Liver (tissue), 9 donors: ENCODE data around the gene EFCAB7. TPM values are rescaled to one million over a fixed set of nuclear protein-coding genes. Genes with fewer than 3 reads are reported as not detected.
A peak's percentile ranks its signal among the peaks of the same experiment; 100 is the strongest.

Experiments used
- DNase-seq: peaks from one replicate; pipeline ENCODE4 v3.0.0-alpha.2; 2017; ENCODE audit warnings: low spot score
- H3K27ac ChIP-seq, 2 donors: one replicate each; pipeline ENCODE4 v1.7.0; 2013; ENCODE audit warnings: inconsistent platforms in 2 of 2, low read length in 2 of 2, control low read depth in 1 of 2, low read depth in 1 of 2, mild to moderate bottlenecking in 1 of 2
- H3K27me3 ChIP-seq, 4 donors: one replicate each; pipeline versions ENCODE4 v1.6.1 to v1.7.0; 2013; ENCODE audit warnings: low read length in 3 of 4, inconsistent platforms in 1 of 4, mild to moderate bottlenecking in 1 of 4, moderate library complexity in 1 of 4; ENCODE audit not compliant: control insufficient read depth in 4 of 4, insufficient read depth in 4 of 4
- H3K36me3 ChIP-seq, 4 donors: one replicate each; pipeline versions ENCODE4 v1.6.1 to v1.7.0; 2013; ENCODE audit warnings: low read length in 3 of 4, mild to moderate bottlenecking in 3 of 4, low read depth in 1 of 4, moderate library complexity in 1 of 4; ENCODE audit not compliant: control insufficient read depth in 4 of 4, insufficient read depth in 3 of 4
- H3K4me1 ChIP-seq, 4 donors: one replicate each; pipeline versions ENCODE4 v1.6.1 to v1.7.0; 2013; ENCODE audit warnings: low read length in 3 of 4, mild to moderate bottlenecking in 3 of 4, moderate library complexity in 1 of 4; ENCODE audit not compliant: control insufficient read depth in 4 of 4, insufficient read depth in 4 of 4
- H3K4me3 ChIP-seq, 3 donors: one replicate each; pipeline versions ENCODE4 v1.6.1 to v1.7.0; 2013; ENCODE audit warnings: low read length in 3 of 3, control low read depth in 1 of 3, low read depth in 1 of 3, mild to moderate bottlenecking in 1 of 3
- H3K9ac ChIP-seq, 2 donors: one replicate each; pipeline ENCODE4 v1.7.0; 2013; ENCODE audit warnings: low read length in 2 of 2, mild to moderate bottlenecking in 2 of 2, moderate library complexity in 2 of 2, control low read depth in 1 of 2, low read depth in 1 of 2
- H3K9me3 ChIP-seq, 4 donors: one replicate each; pipeline versions ENCODE4 v1.6.1 to v1.7.0; 2013; ENCODE audit warnings: low read length in 3 of 4; ENCODE audit not compliant: control insufficient read depth in 4 of 4
- ATF3 ChIP-seq: IDR thresholded peaks from 2 replicates; pipeline ENCODE4 v1.6.1; 2016; ENCODE audit warnings: antibody characterized with exemption
- CTCF ChIP-seq: fragments of 150-350 bp; IDR thresholded peaks from 2 replicates; pipeline ENCODE4 v1.5.1; 2017; ENCODE audit warnings: improper control_type of control experiment, low read depth, low read length; ENCODE audit not compliant: missing input control
- EGR1 ChIP-seq, 2 donors: IDR thresholded peaks; 2 replicates each; pipeline ENCODE4 v1.6.1; 2016 to 2018; ENCODE audit warnings: antibody characterized with exemption in 2 of 2, low read depth in 2 of 2
- FOXA1 ChIP-seq: IDR thresholded peaks from 2 replicates; pipeline ENCODE4 v1.6.1; 2016; ENCODE audit warnings: antibody characterized with exemption
- FOXA2 ChIP-seq: IDR thresholded peaks from 2 replicates; pipeline ENCODE4 v1.6.1; 2016; ENCODE audit warnings: antibody characterized with exemption
- HNF4A ChIP-seq, 2 donors: conservative IDR thresholded peaks; 2 replicates each; pipeline ENCODE4 v1.6.1; 2016; ENCODE audit warnings: antibody characterized with exemption in 2 of 2, mild to moderate bottlenecking in 2 of 2
- HNF4G ChIP-seq: IDR thresholded peaks from 2 replicates; pipeline ENCODE4 v1.6.1; 2016; ENCODE audit warnings: antibody characterized with exemption
- MAX ChIP-seq: IDR thresholded peaks from 2 replicates; pipeline ENCODE4 v1.6.1; 2016; ENCODE audit warnings: antibody characterized with exemption
- NR2F2 ChIP-seq: IDR thresholded peaks from 2 replicates; pipeline ENCODE4 v1.6.1; 2016; ENCODE audit warnings: antibody characterized with exemption
- RXRA ChIP-seq, 2 donors: IDR thresholded peaks; 2 replicates each; pipeline ENCODE4 v1.6.1; 2017 to 2018; ENCODE audit warnings: antibody characterized with exemption in 2 of 2, mild to moderate bottlenecking in 1 of 2
- SP1 ChIP-seq: IDR thresholded peaks from 2 replicates; pipeline ENCODE4 v1.6.1; 2018; ENCODE audit warnings: antibody characterized with exemption, mild to moderate bottlenecking
- TAF1 ChIP-seq: conservative IDR thresholded peaks from 2 replicates; pipeline ENCODE4 v1.6.1; 2016; ENCODE audit warnings: antibody characterized with exemption, mild to moderate bottlenecking
- YY1 ChIP-seq: IDR thresholded peaks from 2 replicates; pipeline ENCODE4 v1.6.1; 2016; ENCODE audit warnings: antibody characterized with exemption, mild to moderate bottlenecking
- ZBTB33 ChIP-seq: IDR thresholded peaks from 2 replicates; pipeline ENCODE4 v1.6.1; 2016; ENCODE audit warnings: antibody characterized with exemption
- WGBS: extraction: QIAGEN DNeasy Blood & Tissue Kit; methylation state at CpG from one replicate; pipeline ENCODE4 v1.1.7; 2013; 5-methylcytosine and 5-hydroxymethylcytosine counted together
- polyA plus RNA-seq, 2 donors: library from polyadenylated mRNA; stranded (reverse) in 1 of 2; unstranded in 1 of 2; fragments of 200-250 nt in 1 of 2; fragments of >200 nt in 1 of 2; fragmentation: Nextera tagmentation in 1 of 2; extraction: Ambion mirVana in 1 of 2; gene quantifications; one replicate each; pipeline versions ENCODE4 v1.2.1 to v1.2.3, GENCODE V29; 2013 to 2015
- total RNA-seq, 2 donors: library from RNA; depleted of rRNA; stranded (reverse); fragments of >200 nt; gene quantifications; one replicate each; pipeline ENCODE4 v1.2.3, GENCODE V29; 2014
- donor health status: healthy.
- donor health status: healthy.
- donor health status: healthy.
- donor health status: healthy.
- donor health status: healthy.

EFCAB7 gene
- total and polyA plus RNA-seq, 4 donors: 0.70 to 2.6 (median 1.9) TPM

DNA sequence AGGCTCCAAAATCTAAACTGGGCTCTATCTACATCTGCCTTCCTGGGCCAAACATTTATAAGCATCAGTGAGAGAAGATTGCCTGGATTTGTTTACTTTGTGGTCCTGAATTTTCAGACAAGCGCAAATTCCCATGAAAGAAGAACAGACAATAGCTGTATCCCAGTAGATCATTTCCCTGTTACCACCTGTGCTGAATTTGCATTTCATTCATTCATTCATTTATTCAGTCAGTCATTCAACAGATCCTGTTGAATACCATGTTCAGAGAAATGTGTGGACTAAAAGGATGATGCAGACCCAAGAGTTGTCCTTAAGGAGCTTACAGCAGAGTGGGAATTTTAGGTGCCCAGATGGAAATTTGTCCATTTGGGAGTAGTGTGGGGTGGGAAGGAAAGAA is 72.1 kb downstream of the EFCAB7 start:
- H3K36me3 ChIP-seq: no peaks in the 10 kb centered on the region
- H3K4me3 ChIP-seq: peak overlapping the region in 1 of 3 donors; percentile 77
- DNase-seq: no peak
- H3K27me3 ChIP-seq: no peaks in the 10 kb centered on the region
- H3K9me3 ChIP-seq: no peaks in the 10 kb centered on the region
- peaks cover 8 to 38% (median 19%) of the 10 kb centered on the region in 4 donors for H3K4me1 ChIP-seq
- H3K9ac ChIP-seq: no peak overlapping the region
- peak overlapping the region in 1 of 2 donors; percentile 47 for H3K27ac ChIP-seq
- TF ChIP-seq CTCF: no peak
- WGBS: 97% methylated on average over 1 of the region's 1 CpG

GRCh38 chr1:63599799-63600198 is 76.5 kb downstream of the EFCAB7 start:
- 75% methylated on average over 5 of the region's 5 CpGs for WGBS
- TF ChIP-seq FOXA1 (no peak), EGR1 (IDR thresholded peaks at IDR 0.05; ENCODE audit: low read depth in 2 of 2) (no peak), HNF4G (no peak), HNF4A (conservative IDR thresholded peaks at IDR 0.05) (no peak), MAX (no peak), YY1 (no peak), CTCF (no peak), FOXA2 (no peak), NR2F2 (no peak)
- H3K9ac ChIP-seq: peak overlapping the region in 1 of 2 donors; percentile 1
- no peak for DNase-seq
- H3K4me3 ChIP-seq: peak overlapping the region in 1 of 3 donors; percentile 10
- H3K4me1 ChIP-seq: peaks cover 18 to 69% (median 50%) of the 10 kb centered on the region in 4 donors
- no peaks in the 10 kb centered on the region for H3K9me3 ChIP-seq
- no peaks in the 10 kb centered on the region for H3K27me3 ChIP-seq
- no peaks in the 10 kb centered on the region for H3K36me3 ChIP-seq
- H3K27ac ChIP-seq: peak overlapping the region; percentile 69 to 78

- Histone ChIP-seq H3K27me3 (no peaks in the 10 kb centered on the region), H3K9ac (peak overlapping the region; percentile 5 to 56), H3K4me3 (peak overlapping the region in 1 of 3 donors; percentile 10), H3K36me3 (no peaks in the 10 kb centered on the region), H3K9me3 (no peaks in the 10 kb centered on the region), H3K27ac (peak overlapping the region; percentile 69 to 78), H3K4me1 (peaks cover 18 to 70% (median 49%) of the 10 kb centered on the region in 4 donors)
- 31% methylated on average over 5 of the region's 5 CpGs for WGBS
- no peak for DNase-seq
- TF ChIP-seq ZBTB33 (peak; percentile 38), RXRA (IDR thresholded peaks at IDR 0.05) (peak in 1 of 2 donors; percentile 60), HNF4A (conservative IDR thresholded peaks at IDR 0.05) (peak; percentile 16 to 57), HNF4G (no peak), NR2F2 (no peak), ATF3 (peak; percentile 91), CTCF (no peak), FOXA2 (peak; percentile 85), YY1 (no peak), TAF1 (peak; percentile 18), MAX (peak; percentile 29), SP1 (no peak)
These were observed 76.9 kb downstream of the EFCAB7 start for GRCh38 chr1:63600248-63600647.
